HG03575 (cell line): Measurements from ENCODE around the gene TDRD10.

Source experiments
- ATAC-seq: cut with Tn5 transposase; IDR thresholded peaks from one replicate; pipeline ENCODE4 v1.9.1; 2021; ENCODE audit not compliant: unreplicated experiment, insufficient number of reproducible peaks, low FRiP score; ENCODE audit errors: extremely low read depth

The TDRD10 gene

GRCh38 chr1:154571244-154571963, 69.4 kb downstream of the TDRD10 start:
- no peak for ATAC-seq

DNA sequence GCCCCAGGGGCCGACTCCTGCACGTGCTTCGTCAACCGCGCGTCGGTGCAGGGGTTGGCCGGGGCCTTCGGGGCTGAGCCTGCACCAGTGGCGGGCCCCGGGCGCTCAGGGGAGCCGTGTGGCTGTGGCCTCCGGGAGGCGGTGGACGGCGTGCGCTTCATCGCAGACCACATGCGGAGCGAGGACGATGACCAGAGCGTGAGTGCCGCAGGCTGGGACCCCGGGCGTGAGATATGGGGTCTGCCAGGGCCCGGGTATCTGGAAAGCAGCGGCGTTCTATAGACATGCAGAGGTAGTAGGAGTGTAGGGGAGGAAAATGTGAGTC, 69.9 kb downstream of the TDRD10 start:
- no peak for ATAC-seq

GRCh38 chr1:154572468-154573167, 70.6 kb downstream of the TDRD10 start:
- no peak for ATAC-seq

DNA sequence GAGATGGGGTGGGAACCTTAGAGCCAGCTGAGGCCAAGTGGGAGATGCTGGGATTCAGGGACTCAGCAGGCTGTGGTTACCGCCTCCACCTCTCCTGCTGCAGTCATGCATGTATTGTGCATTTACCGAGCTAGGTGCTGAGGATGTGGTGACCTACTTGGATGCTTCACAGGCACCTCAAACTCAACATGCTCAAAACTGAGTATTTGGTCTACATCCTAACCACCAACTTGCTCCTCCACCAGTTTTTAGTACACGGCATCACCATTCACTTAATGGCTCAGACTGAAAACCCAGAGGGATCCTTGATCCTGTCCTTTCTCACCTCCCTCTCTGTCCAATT, 71.1 kb downstream of the TDRD10 start:
- no peak for ATAC-seq

GRCh38 chr1:154574716-154575115, 72.7 kb downstream of the TDRD10 start:
- no peak for ATAC-seq

GRCh38 chr1:154575147-154575927, 73.3 kb downstream of the TDRD10 start:
- ATAC-seq = no peak

DNA sequence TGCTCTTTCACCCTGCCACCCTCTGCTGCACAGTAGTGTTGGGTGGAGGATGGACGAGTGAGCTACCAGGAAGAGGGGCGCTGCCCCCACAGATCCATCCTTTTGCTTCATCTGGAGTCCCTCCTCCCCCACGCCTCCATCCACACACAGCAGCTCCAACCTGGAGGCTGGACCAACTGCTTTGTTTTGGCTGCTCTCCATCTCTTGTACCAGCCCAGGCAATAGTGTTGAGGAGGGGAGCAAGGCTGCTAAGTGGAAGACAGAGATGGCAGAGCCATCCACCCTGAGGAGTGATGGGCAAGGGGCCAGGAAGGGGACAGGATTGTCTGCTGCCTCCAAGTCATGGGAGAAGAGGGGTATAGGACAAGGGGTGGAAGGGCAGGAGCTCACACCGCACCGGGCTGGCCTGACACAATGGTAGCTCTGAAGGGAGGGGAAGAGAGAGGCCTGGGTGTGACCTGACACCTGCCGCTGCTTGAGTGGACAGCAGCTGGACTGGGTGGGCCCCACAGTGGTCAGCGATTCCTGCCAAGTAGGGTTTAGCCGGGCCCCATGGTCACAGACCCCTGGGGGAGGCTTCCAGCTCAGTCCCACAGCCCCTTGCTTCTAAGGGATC, 74.0 kb downstream of the TDRD10 start:
- ATAC-seq = no peak

DNA sequence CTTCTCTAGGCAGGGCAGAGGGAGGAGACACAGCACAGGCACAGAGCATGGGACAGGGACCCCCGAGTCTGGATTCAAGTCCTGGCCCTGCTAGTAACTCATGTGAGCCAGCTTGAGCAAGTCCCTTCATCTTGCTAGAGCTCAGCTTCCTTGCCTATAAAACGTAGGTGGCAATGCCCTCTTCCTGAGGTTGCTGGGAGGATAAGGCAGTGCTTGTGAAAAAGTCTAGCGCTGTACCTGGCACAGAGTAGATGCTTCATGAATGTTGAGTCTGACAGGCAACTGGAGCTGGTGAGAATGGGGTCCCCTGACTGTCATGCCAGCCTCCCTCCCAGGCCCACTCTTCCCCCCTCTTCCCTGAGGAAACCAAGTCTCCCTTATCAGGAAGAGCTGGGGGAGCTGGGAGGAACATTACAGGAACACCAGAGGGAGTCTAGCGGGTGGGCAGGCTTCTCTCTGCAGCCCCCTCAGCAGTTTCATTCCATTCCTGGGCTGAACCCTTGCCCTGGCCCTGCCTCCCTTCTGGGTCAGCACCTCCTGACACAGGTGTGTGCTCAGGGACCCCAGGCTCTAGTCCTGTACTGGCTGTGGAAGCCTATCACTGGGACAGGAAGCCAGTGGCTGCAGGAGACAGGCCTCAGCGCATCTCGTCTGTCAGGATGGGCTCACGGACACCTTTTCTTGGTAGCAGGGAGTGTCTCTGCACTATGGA, 75.5 kb downstream of the TDRD10 start:
- ATAC-seq = no peak

GRCh38 chr1:154578058-154578418, 76.0 kb downstream of the TDRD10 start:
- ATAC-seq = no peak

DNA sequence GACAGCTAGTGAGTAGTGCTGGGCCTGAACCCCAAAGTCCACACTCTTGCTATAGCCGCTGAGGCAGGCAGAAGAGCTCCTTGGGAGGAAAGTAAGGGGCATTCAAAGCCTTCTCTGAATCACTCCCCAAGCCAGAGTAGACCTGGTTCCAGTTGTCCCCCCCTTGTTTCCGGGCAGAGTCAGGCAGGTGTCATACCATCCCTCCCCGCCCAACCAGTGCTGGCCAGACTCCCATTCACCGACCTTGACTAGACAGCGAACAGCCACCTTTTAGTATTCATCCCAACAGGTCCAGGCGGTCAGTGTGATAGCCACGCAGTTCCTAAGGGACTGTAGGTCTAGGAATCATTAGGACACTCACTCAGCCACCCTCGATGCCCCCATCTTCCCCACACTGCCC, 77.4 kb downstream of the TDRD10 start:
- no peak for ATAC-seq

DNA sequence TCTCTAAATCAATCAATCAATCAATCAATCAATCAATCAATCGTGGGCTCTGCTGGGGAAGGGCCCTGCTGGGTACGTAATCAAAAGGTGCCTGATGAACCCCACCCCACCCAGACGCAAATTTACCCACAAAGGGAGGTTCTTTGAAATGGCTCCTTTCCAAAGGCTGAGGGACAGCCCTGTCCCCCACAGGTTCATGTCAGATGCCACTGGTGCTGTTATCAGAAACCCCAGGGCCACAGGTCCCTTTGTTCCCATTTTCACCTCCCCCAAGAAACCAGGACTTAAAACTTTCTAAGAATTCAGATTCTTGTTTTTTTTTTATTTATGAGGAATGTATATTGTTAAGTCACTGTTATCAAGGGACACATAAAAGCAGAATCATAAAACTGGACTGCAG, 79.7 kb downstream of the TDRD10 start:
- ATAC-seq = no peak

- ATAC-seq = no peak
These were observed 80.9 kb downstream of the TDRD10 start for GRCh38 chr1:154582885-154583284.

- no peak for ATAC-seq
These were observed 81.8 kb downstream of the TDRD10 start for GRCh38 chr1:154583773-154584172.

DNA sequence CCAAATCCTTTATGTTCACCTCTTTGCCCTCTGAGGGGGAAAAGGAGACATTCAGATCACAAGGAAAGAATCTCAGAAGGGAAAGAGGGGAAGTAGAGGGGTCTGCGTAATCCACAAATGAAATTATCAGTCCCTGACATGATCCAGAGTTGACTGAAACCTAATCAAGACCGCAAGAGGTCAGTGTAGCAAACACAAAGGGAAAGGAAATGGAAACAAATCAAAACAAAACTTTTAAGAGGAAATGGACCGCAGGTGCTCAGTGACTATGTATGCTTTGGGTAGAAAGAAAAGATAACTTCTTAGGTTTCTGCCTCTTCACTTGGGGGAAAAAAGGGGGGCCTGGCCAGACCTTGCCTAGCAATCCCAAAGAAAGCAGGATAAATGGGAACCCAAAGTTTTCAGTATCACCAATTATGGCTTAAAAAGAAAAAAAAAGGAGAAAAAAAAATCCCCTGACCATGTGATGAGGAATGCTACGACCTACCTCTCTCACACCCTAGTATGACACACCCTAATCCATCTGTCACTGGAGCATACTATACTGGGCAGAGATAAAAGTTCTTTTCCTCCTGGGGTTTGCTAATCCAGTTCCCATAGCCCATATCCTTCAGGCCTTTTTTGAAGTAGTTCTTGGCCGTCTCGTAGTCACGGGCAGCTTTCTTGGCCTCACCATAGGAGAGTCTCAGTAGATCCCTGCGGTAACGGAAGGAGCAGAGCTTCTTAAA, 82.4 kb downstream of the TDRD10 start:
- ATAC-seq = no peak

DNA sequence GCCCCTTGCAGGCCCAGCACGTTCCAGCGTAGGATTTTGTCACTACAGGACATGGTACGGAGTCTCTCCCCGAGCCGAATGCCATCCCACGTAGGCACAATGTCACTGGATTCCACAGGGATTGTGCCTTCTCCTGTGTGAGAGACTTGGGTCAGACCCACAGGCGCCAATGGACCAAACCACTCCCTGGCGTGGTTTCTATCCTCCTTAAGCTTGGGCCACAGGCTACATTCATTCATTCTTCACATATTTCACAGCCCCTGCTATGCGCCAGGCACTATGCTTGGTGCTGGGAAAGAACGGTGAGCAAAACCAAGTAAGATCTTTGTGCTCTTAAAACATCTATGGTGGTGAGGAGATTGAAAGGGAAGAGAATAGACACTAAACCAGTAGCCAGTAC, 84.2 kb downstream of the TDRD10 start:
- ATAC-seq = no peak

DNA sequence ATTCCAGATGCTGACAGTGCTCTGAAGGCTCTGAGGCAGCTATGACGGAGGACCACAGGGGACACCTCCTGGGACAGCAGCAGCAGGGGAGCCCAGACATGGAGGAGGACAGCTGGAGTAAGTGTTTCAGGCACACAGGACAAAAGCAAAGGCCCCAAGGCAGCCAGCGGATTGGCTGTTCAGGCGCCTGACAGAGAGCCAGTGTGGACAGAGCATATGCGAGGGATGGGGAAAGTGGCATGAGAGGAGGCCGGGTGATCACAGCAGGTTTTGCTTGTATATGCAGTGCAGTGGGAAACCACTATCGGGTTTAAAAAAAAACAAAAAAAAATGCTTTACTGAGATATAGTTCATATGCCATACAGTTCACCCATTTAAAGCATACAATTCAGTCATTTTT, 84.6 kb downstream of the TDRD10 start:
- no peak for ATAC-seq

- no peak for ATAC-seq
These were observed 87.8 kb downstream of the TDRD10 start for GRCh38 chr1:154589780-154590179.

GRCh38 chr1:154590756-154591155, 88.7 kb downstream of the TDRD10 start:
- ATAC-seq = no peak

DNA sequence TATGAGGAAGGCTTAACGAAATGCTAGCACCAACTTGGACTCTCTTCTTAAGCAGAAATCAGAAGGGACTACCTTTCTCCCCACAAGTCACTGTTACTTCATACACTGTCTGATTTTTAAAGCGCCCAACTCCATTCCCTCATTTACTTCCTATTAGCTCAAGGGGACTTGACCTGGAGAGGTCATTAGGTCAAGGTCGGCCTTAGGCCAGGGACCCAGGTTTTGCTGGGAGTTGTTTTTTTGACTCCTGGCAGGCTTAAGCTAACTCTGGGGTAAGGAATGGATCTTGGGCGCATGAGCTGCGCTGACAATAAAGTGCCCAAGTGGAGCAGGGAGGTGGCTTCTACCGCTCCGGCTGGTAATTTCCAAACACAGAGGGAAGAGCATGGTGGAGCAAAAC, 89.2 kb downstream of the TDRD10 start:
- ATAC-seq = no peak
